ENCODE measurements around the gene GSC.

DNA sequence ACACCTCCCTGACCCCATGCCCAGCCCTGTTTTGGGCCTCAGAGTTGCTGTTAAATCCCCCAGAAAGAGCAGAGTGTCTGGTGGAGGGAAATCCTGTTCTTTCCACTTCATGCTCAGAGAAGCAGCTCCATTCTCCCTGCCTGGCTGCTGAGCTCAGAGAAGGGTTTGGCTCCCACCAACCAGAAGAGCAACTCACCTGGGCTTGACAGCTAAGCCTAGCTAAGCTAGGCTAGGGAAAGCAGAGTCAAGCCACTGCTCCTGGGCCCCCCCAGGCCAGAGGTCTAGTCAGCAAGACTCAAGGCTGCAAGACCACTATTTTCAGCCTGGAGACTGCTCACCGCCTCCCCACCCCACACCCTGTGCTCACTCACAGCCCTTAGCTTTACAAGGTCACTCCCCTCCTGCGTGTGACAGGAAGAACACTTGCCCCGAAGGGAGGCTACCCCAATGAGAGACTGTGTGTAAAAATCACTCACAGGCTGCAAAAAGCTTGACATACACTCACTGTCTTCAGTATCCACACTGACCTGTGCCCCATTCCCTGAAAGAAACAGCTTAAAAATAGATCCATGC, 13.5 kb downstream of the GSC start:
- TF ChIP-seq, protein P1, sequence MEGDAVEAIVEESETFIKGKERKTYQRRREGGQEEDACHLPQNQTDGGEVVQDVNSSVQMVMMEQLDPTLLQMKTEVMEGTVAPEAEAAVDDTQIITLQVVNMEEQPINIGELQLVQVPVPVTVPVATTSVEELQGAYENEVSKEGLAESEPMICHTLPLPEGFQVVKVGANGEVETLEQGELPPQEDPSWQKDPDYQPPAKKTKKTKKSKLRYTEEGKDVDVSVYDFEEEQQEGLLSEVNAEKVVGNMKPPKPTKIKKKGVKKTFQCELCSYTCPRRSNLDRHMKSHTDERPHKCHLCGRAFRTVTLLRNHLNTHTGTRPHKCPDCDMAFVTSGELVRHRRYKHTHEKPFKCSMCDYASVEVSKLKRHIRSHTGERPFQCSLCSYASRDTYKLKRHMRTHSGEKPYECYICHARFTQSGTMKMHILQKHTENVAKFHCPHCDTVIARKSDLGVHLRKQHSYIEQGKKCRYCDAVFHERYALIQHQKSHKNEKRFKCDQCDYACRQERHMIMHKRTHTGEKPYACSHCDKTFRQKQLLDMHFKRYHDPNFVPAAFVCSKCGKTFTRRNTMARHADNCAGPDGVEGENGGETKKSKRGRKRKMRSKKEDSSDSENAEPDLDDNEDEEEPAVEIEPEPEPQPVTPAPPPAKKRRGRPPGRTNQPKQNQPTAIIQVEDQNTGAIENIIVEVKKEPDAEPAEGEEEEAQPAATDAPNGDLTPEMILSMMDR (IDR thresholded peaks at IDR 0.05; ENCODE audit: low read depth, low read length) = no peak
- TF ChIP-seq EZH2phosphoT487 (IDR thresholded peaks at IDR 0.05; ENCODE audit: low read depth) = no peak
